PFSK-1 (cell line): ENCODE measurements around the gene ASB8.

Experiments used
- FOXP2 ChIP-seq: optimal IDR thresholded peaks from 2 replicates; pipeline ENCODE3; 2011; ENCODE audit warnings: borderline replicate concordance, control low read depth, inconsistent platforms; ENCODE audit not compliant: insufficient read depth; ENCODE audit errors: extremely low read length, extremely low read depth
- POLR2AphosphoS5 ChIP-seq: IDR thresholded peaks from 2 replicates; pipeline ENCODE4 v1.6.1; 2012; ENCODE audit warnings: low read depth, mild to moderate bottlenecking, control low read depth, low read length, moderate library complexity
- SIN3A ChIP-seq: IDR thresholded peaks from 2 replicates; pipeline ENCODE4 v1.6.1; 2012; ENCODE audit warnings: mild to moderate bottlenecking, low read length, moderate library complexity, borderline replicate concordance; ENCODE audit not compliant: insufficient read depth
- TAF1 ChIP-seq: IDR thresholded peaks from 2 replicates; pipeline ENCODE4 v1.6.1; 2012; ENCODE audit warnings: low read length, control low read depth, borderline replicate concordance; ENCODE audit not compliant: insufficient read depth
- TF ChIP-seq, protein P1 (sequence below), 2 experiments: IDR thresholded peaks; 2 replicates each; pipeline versions ENCODE4 v1.6.1 to v1.8.0; 2011 to 2012; ENCODE audit warnings: low read depth in 2 of 2, low read length in 2 of 2, control low read depth in 1 of 2, inconsistent platforms in 1 of 2, mild to moderate bottlenecking in 1 of 2, moderate library complexity in 1 of 2; ENCODE audit not compliant: insufficient read depth in 1 of 2

DNA sequence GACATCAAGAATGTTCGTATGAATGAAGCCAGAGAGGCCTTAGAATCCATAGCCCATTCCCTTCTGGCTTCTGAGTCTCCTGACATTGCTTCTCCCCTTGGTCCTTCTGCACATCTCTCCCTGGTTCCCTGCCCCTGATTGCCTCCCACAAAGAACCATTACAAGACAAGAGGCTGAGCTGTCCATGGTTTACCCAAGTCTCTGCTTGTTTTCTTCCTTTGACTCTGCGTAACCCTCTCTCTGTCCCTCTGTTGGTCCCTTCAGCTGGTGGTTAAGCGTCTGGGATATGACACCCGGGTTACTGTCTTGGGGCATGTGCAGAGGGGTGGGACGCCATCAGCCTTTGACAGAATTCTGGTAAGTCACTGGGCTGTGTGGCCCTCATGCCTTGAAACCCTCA, 22.3 kb downstream of the ASB8 start:
- TF ChIP-seq TAF1 (no peak), POLR2AphosphoS5 (no peak), SIN3A (no peak), FOXP2 (no peak)
- TF ChIP-seq, protein P1, sequence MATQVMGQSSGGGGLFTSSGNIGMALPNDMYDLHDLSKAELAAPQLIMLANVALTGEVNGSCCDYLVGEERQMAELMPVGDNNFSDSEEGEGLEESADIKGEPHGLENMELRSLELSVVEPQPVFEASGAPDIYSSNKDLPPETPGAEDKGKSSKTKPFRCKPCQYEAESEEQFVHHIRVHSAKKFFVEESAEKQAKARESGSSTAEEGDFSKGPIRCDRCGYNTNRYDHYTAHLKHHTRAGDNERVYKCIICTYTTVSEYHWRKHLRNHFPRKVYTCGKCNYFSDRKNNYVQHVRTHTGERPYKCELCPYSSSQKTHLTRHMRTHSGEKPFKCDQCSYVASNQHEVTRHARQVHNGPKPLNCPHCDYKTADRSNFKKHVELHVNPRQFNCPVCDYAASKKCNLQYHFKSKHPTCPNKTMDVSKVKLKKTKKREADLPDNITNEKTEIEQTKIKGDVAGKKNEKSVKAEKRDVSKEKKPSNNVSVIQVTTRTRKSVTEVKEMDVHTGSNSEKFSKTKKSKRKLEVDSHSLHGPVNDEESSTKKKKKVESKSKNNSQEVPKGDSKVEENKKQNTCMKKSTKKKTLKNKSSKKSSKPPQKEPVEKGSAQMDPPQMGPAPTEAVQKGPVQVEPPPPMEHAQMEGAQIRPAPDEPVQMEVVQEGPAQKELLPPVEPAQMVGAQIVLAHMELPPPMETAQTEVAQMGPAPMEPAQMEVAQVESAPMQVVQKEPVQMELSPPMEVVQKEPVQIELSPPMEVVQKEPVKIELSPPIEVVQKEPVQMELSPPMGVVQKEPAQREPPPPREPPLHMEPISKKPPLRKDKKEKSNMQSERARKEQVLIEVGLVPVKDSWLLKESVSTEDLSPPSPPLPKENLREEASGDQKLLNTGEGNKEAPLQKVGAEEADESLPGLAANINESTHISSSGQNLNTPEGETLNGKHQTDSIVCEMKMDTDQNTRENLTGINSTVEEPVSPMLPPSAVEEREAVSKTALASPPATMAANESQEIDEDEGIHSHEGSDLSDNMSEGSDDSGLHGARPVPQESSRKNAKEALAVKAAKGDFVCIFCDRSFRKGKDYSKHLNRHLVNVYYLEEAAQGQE (IDR thresholded peaks at IDR 0.05; ENCODE audit: insufficient read depth in 1 of 2, low read depth in 2 of 2, low read length in 2 of 2): no peak
